ELR (cell line): Measurements from ENCODE around the gene UTP18.
"Not testable (repeated sequence)": the region's sequence is repeated elsewhere in the genome, so short reads cannot be mapped to it uniquely, and the experiment has no call there.

Experiments
- DNase-seq: peaks from one replicate; pipeline ENCODE4 v3.0.0-alpha.2; 2015; ENCODE audit warnings: low read depth

The UTP18 gene

GRCh38 chr17:51260237-51261023 lies at the start of gene UTP18:
Gene UTP18, plus strand, starts transcription at chr17:51260546. Its CDS starts 39 bp downstream, at chr17:51260585.
- peak; percentile 99 for DNase-seq

- no peak for DNase-seq
These were observed 45.4 kb upstream of the UTP18 start for GRCh38 chr17:51214920-51215319.

- no peak for DNase-seq
These were observed 42.4 kb upstream of the UTP18 start for GRCh38 chr17:51217946-51218345.

GRCh38 chr17:51221322-51221721 lies 39.0 kb upstream of the UTP18 start:
- no peak for DNase-seq

GRCh38 chr17:51224402-51225262 lies 35.7 kb upstream of the UTP18 start:
- DNase-seq = no peak

- DNase-seq = not testable (repeated sequence)
These were observed 34.8 kb upstream of the UTP18 start for GRCh38 chr17:51225523-51225922.

GRCh38 chr17:51228161-51228560 lies 32.2 kb upstream of the UTP18 start:
- peak; percentile 2 for DNase-seq

GRCh38 chr17:51229889-51230288 lies 30.5 kb upstream of the UTP18 start:
- DNase-seq = no peak

- no peak for DNase-seq
These were observed 30.0 kb upstream of the UTP18 start for GRCh38 chr17:51230306-51230705.

GRCh38 chr17:51231999-51232398 lies 28.3 kb upstream of the UTP18 start:
- no peak for DNase-seq

GRCh38 chr17:51234162-51234561 lies 26.2 kb upstream of the UTP18 start:
- DNase-seq = no peak

GRCh38 chr17:51238255-51238887 lies 22.0 kb upstream of the UTP18 start:
- no peak for DNase-seq

GRCh38 chr17:51240275-51240674 lies 20.1 kb upstream of the UTP18 start:
- DNase-seq = no peak

GRCh38 chr17:51244041-51244440 lies 16.3 kb upstream of the UTP18 start:
- DNase-seq = no peak

- DNase-seq = no peak
These were observed 14.8 kb upstream of the UTP18 start for GRCh38 chr17:51245535-51245934.

- no peak for DNase-seq
These were observed 10.0 kb upstream of the UTP18 start for GRCh38 chr17:51250314-51250840.

GRCh38 chr17:51251010-51251409 lies 9.3 kb upstream of the UTP18 start:
- peak; percentile 47 for DNase-seq

GRCh38 chr17:51255673-51256072 lies 4.7 kb upstream of the UTP18 start:
- DNase-seq = no peak

- DNase-seq = no peak
These were observed 4.2 kb upstream of the UTP18 start for GRCh38 chr17:51256101-51256500.

GRCh38 chr17:51257150-51258081 lies 2.9 kb upstream of the UTP18 start:
- DNase-seq = no peak
